Hematopoietic multipotent progenitor cell (in vitro differentiated cells): ENCODE results near the gene FANCC. TPM values are rescaled to one million over a fixed set of nuclear protein-coding genes. Genes with fewer than 3 reads are reported as not detected.
"Not testable (repeated sequence)": the region's sequence is repeated elsewhere in the genome, so short reads cannot be mapped to it uniquely, and the experiment has no call there.

ENCODE experiments used
- DNase-seq, 3 donors: peaks; one replicate each; pipeline ENCODE4 v3.0.0-alpha.2; 2011 to 2015; ENCODE audit warnings: low read depth in 2 of 3, low spot score in 2 of 3
- total RNA-seq: library from RNA; depleted of rRNA; stranded (reverse); fragments of >200 nt; gene quantifications from one replicate; pipeline ENCODE4 v1.2.3, GENCODE V29; 2012

Gene FANCC
- total RNA-seq, 1 donor: 4.0 TPM

DNA sequence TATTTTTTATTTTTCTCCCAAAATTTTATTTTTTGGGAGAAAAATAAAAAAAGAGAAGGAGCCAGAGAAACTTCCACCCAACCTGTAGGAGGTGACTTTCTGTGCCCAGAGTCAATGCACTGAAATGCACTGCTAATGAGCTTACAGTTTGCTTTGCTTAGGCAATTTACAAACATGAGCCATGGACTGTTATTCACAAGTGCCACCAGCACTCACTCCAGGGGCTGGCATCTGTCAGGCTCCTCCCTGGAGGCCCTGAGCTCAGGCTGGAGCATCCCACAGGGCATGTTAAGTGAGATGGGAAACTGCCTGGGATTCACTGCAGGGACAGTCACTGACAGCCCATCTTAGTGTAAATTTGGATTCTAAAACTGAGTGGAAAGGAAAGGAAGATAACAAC, 74.9 kb downstream of the FANCC start:
- no peak for DNase-seq

DNA sequence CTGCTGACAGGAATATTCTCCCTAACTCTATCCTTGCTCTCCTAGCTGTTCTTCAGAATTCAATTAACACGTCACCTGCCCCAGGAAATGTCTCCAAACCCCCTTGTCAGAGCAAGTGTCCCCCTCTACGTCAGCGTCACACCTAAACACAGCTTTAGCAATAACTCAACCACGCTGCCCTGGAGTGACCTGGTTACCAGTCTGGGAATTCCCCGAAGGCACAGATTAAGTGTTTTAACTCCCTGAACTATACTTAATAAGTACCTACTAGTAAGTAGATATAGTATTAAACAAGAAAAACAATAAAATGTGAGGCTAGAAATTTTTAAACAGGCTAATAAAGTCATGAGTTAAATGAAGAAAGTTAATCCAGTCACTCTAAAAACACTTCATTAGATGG, 78.4 kb downstream of the FANCC start:
- no peak for DNase-seq

GRCh38 chr9:95237336-95237735, 80.2 kb downstream of the FANCC start:
- no peak for DNase-seq

DNA sequence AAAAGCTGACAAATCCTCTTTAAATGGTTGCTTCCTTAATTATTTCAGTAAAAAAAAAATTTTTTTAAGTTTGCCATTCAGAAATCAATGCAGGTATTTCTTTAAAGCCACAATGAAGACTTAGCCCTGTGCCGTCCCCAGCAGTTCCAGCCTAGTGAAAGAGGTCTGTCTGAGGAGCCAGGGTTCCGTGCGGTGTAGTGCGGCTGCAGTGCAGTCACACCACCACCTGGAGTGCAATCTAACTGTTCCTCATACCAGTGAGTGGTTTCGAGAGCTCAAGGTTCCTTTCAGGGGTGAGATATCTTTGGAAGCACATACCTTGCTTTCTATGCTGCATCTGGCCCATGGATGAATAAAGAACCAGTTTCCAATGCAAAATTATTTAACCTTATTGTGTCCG, 87.5 kb downstream of the FANCC start:
- no peak for DNase-seq

DNA sequence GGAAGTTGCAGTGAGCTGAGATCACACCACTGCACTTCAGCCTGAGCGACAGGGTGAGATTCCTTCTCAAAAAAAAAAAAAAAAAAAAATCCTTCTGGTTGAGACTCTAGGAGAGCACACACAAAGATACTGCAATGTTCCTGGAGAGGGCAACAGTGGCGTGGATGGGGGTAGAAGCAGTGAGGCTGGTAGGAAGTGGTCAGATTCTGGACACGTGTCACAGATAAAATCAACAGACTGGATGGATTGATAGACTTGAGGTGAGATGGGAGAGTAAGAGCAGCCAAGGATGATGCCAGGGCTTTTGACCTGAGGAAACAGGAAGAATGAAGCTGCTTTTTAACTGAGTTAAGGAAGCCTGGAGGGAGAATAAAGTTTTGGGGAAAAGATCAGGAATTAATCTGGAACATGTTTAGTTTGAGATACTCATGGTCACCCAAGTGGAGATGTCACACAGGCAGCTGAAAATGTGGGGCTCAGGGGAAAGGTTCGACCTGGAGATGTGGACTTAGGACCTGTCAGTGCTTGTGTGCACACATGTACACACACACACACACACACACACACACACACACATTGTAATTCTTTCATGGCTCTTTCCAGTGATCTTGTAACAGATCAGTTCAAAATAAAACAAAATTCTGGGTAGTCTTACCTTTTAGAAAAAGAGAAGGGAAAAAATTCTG, 88.1 kb downstream of the FANCC start:
- DNase-seq: no peak

DNA sequence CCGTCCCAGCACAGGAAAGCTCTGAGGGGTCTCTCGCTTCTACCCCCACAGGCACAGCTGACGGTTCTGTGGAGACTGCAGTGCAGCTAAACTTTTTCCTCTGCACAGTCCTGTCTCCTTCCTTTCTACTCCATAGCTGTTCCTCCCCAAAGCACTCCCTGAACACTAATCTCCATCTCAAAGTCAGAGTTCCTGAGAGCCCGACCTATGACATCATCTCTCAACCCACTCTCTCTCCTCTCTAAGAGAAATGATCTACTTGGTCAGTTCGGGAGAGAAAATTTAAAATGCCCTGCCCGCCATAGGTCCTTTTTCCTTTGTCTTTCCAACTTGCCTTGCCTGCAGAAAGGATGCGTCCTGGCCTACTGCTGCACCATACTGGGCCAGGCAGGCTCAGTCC, 90.6 kb downstream of the FANCC start:
- no peak for DNase-seq

DNA sequence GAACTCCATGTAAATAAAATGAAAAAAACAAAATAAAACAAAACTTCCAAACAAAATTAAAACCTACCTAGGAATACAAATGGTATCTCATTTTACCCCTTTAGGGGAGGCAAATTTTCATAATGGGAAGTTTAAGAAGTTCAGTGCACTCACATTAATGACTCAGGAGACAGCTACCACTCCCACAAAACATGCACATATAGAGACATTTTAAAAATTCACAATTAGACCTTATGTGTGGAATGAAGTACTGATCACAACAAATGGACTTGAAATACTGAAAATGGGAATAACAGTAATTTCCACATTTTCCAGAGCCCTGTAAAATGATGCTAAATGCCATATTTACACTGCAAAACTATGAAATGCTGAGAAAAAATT, 91.8 kb downstream of the FANCC start:
- no peak for DNase-seq

DNA sequence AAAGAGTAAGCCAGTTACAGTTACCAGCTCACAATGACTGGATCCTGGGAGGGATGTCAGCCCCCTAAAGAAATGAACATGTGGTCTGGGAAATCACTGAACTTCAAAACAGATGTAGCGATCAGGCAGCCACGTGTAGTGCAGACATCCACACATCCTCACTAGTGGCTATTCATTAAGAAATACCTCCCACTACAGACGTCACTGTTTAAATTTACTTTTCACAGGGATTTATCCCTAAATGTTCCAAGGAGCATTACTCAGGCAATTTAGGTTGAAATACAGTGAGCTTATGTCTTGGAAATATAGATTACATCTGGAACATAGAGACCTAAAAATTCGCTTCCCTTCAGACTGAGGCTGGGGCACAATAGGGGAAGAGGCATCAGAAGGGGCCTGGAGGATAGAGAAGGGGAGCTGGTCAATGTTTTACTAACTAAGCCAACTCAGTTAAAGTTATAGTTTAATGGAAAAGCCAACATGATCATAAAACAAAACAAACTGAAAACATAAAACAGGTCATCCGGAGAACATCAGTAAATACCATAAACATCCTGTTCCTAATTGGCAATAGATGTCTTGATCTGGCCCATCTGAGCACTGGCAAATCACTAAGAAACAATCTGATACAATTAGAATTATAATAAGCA, 92.3 kb downstream of the FANCC start:
- DNase-seq: no peak

DNA sequence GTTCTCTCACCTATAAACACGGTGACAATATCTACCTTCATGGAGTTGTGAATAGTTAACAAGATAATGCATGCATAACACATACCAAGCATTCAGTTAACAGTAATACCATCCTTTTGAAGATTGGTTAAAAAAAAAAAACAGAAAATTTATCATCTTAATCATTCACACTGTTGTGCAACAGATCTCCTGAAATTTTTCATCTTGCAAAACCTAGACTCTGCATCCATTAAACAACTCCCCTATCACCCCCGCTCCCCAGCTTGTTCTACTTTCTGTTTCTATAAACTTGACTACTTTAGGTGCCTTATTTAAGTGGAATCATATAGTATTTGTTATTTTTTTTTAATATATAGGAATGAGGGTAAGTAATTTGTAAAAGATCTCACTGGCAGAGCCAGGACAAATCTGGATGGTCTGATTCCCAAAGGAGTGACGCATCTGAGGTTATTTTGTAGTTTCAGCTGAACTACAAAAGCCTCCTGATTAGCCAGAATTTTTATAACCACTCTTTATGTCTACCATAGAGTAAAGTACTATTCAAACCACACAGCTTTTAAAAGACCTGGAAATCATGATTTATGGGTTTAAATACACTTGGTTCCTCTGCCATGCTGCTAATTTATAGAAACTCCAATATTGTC, 93.0 kb downstream of the FANCC start:
- no peak for DNase-seq

DNA sequence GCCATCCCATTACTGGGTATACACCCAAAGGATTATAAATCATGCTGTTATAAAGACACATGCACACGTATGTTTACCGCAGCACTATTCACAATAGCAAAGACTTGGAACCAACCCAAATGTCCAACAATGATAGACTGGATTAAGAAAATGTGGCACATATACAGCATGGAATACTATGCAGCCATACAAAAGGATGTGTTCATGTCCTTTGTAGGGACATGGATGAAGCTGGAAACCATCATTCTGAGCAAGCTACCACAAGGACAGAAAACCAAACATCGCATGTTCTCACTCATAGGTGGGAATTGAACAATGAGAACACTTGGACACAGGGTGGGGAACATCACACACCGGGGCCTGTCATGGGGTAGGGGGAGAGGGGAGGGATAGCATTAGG, 97.2 kb downstream of the FANCC start:
- not testable (repeated sequence) for DNase-seq

GRCh38 chr9:95218773-95219172, 98.7 kb downstream of the FANCC start:
- DNase-seq: no peak

DNA sequence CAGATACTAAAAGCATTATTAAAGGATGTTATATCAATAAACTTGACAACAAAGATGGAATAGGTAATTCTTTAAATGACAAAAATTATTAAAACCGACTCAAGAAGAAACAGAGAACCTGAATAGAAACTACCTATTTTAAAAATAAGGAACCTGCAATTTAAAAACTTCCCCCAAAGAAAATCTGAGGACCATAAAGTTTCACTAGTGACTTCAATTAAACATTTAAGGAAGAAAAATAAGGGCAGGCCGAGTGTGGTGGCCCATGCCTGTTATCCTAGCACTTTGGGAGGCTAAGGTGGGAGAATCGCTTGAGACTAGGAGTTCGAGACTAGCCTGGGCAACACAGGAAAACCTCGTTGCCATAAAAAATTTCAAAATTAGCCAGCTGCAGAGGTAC, 99.6 kb downstream of the FANCC start:
- no peak for DNase-seq

GRCh38 chr9:95215336-95215898, 102.1 kb downstream of the FANCC start:
- DNase-seq: no peak

- DNase-seq: no peak
These were observed 104.4 kb downstream of the FANCC start for GRCh38 chr9:95213117-95213516.

GRCh38 chr9:95211028-95211427, 106.5 kb downstream of the FANCC start:
- DNase-seq: no peak

- no peak for DNase-seq
These were observed 110.1 kb downstream of the FANCC start for GRCh38 chr9:95207403-95207802.

DNA sequence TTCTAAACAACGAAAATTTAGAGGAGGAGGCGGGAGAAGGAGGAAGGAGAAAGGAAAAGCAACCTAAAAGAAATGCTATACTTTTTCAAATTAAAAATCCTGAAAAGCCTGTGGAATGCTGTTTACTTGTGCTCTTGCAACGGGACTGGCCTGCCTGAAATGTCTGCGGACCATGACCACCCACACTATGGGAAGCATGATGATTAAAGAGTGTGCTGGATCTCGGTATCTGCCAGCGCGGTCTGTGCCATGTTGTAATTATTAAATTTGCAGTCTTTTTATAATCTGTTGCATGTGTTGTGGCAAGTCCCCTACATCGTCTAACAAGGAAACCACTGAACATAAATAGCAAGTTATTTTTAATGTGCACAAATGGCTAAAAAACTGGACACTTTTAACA, 111.4 kb downstream of the FANCC start:
- DNase-seq: no peak

DNA sequence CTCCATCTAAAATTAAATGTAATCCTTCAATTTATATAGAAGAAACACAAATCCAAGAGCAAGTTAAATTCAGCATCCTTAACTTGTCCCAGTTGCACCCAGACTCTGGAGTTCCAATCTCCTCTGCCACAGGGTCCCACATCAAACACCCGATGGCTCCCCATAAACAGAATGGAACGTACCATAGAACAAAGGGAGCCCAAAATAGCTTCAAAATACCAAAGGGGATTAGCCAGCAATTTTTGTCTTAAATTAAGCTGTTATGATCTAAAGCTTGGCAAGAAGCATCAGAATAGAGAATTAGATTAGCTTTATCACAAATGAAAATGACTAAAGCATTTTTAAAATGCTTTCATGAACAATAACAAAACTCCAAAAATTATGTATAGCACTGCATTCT, 112.8 kb downstream of the FANCC start:
- DNase-seq: no peak

DNA sequence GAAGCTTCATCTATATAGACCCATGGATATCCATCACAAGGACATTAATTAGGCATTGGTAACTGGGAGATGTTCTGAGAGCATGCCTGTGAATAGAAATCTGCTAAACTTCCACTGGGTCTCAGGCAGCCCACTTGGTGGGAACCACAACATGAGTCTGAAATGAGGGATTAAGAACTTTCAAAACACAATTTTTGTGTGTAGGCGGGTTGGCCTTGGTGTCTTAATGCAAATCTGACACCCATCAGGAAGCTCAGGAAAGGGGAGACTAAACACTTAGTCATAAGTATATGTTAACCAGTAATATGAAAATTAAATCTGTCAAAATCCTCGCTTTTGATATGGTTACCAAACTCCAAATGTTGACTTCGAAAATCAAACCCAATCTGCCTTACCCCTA, 113.2 kb downstream of the FANCC start:
- no peak for DNase-seq

GRCh38 chr9:95203019-95203418, 114.5 kb downstream of the FANCC start:
- not testable (repeated sequence) for DNase-seq

GRCh38 chr9:95202076-95202681, 115.3 kb downstream of the FANCC start:
- DNase-seq: no peak

DNA sequence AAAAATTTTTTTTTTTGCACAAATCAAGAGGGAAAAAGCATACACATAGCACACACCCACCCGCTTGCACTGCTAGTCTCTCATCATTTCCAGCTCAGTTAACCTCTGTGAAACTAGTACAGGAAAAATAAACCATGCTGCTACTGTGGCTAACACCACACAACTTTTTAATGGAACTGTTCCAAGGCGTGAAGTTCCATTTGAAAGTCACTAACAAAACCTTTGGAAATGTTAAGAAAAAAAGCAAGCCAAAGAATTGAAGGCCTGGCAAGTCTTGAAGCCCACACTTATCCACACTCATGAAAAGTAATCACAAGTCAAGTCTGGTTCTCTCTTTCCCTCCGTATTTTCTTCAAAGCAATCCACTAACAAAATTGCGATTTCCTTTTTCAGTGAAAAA, 116.3 kb downstream of the FANCC start:
- no peak for DNase-seq
